NCI-H1694 treated with DMSO at 0.1 percent for 48 hours (cell line): ENCODE measurements around the gene HSPB9.

Experiments used
- DNase-seq: peaks from one replicate; lab custom pipeline; 2025; lab: John Stamatoyannopoulos, UW

HSPB9 gene

DNA sequence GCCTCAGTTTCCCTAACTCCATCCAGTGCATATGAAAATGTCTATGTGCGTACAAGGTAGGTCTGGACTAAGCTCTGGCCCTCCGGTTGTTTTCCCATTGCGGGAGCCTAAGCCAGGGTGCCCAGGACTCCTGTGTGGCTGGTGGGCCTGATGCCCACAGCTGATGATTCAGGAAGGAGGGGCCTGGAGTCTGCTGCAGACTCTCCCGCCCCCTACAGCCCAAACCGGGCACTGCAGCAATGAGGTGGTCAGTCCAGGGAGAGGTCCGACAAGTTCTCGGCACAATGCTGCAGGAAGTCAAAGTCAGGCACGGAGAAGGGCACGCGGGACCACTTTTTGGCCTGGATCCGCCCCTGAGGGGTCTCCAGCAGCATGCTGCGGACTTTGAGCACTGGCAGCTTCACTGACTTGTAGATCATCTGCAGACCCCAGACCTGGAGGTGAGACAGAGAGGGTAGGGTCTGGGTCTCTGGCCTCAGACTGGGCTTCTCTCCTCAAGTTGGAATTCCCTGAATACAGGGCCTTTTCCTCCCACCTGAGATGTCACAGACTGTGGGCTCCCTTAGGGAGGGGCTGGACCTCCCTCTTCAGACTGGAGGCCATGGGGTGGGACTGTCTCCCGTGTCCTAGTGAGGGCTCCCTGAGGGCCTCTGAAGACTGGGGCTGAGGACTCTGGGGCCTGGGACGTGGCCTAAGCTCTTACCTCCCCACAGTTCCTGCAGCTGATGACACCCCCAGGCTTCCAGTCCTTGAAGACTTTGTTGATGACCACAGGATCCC lies 20.9 kb upstream of the HSPB9 start:
- DNase-seq = peak; percentile 53

DNA sequence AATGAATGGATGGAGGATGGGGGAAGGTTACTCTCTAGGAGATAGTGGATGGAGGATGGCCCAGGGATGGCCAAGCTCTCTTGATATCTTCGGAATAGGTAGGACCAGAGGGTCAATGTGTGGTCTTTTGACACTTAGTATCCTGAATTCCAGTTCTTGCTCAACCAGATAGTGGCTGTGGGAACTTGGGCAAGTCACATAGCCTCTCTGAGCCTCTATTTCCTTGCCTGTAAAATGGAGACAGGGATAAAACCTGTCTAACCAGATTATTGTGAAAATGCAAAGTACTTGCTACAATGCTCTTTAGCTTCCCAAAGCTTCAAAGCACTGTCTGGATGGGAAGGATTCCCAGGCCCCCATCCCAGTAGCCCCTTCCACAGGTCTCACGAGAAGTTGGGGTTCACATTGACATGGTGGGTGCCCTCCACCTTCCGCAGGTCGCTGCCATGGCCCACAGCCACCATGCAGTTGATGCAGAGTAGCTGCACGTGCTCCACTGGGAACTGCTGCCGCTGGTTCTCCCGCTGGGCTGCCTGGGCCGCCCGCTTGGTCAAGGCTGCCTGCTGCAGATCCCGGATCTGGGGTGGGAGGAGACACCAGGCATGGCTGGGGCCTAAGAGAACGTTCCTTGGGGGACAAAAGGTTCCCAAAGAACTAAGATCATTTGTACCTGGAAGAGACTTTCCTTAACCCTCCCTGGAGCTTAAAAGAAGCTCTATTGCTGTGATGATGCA lies 19.2 kb upstream of the HSPB9 start:
- no peak for DNase-seq

DNA sequence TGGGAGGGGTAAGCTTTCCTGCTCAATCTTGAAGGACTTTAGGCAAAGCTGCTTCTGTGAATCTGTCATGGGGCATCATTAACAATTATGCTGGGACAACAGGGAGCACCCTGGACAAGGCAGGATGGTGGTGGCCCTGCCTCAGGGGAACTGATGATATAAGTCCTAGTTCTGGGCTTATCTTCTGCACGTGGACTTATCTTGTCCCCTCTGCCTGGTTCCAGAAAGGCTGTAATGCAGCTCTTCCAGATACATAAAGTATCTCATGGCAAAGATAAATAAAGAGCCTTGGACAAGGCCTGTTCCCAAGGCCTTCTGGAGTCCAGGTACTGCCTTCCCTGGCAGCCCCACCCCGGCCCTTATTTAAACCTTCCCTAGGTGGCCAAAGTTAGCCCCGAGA lies 18.3 kb upstream of the HSPB9 start:
- DNase-seq = no peak

GRCh38 chr17:42106009-42106408 lies 16.6 kb upstream of the HSPB9 start:
- DNase-seq = no peak

- DNase-seq = no peak
Observed at GRCh38 chr17:42107124-42107523, 15.5 kb upstream of the HSPB9 start.

DNA sequence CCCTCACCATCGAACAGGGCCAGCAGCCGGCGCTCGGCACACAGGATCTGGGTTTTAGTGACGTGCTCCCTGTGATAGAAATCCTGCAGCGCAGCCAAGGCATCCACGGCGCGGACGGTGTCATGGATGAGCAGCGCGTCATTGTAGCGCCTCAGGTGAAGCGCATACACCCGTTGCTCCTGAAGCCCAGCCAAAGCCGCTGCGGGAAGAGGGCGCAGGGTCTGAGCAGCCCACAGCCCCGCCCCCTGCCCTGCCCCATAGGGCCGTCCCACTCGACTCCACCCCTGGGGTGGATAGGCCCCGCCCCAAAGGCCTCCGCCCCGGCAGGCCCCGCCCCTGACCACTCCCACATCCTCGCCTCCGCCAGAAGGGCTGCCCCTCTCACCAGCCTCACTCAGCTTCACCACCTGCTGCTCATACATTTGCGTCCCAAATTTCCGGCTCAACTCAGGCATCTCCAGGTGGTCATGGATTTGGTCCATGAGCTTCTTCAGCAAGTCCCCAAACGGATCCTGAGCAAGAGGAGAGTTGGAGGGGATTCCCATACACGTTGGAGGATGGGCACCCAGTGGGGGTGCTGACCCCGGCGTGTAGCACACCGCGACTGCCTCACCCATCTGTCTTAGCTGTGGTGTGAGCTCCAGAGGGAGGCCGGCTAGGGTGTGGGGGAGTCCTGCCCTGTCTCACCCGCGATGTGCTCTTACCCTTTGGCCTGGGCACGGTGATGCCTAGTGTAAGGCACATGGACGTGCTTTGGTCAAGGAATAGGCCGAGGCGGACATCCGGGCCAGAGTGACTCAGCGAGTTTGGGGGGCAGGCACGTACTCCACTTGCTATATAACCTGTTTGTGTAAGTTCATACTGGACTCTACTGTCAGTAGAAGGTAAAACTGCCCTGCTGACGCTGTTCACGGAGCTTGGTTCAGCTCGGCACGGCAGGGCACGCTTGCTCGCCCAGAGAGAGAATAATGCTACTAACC lies 14.7 kb upstream of the HSPB9 start:
- DNase-seq = peak; percentile 87

DNA sequence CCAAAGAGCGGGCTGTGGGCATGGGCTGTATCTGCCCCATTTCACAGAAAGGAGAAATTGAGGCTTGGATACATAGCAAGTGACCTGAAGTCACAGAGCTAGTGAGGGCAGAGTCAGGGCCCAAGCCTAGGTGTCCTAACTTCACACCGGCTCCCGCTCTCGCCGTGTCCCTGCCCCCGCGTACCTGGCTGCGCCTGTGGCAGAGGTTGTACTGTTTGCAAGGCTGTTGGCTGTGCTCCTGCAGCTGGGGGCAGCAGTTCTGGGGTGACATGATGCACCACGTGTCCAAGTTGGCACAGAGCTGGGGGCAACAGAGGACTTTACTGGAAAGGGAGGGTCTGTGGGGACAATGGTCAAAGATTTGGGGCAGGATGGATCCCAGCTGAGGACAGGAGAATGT lies 13.5 kb upstream of the HSPB9 start:
- no peak for DNase-seq

GRCh38 chr17:42110301-42111264 lies 12.0 kb upstream of the HSPB9 start:
- DNase-seq = no peak

DNA sequence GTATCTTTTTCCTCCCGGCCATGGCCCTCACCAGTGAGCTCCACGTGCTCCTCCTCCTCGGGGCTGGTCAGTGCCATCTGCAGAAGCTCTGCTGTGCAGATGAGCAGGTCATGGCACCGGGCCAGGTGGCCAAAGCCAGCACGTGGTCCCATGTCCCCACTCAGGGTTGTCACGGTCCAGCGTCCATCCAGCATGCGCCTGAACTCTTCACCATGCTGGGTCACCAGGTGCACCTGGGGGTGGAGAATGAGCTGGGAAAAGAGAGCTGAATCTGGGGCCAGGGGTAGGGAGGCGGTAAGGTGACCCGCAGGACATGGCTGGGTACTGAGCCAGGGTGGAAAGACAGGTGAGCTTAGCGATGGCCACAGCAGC lies 11.4 kb upstream of the HSPB9 start:
- DNase-seq = no peak

DNA sequence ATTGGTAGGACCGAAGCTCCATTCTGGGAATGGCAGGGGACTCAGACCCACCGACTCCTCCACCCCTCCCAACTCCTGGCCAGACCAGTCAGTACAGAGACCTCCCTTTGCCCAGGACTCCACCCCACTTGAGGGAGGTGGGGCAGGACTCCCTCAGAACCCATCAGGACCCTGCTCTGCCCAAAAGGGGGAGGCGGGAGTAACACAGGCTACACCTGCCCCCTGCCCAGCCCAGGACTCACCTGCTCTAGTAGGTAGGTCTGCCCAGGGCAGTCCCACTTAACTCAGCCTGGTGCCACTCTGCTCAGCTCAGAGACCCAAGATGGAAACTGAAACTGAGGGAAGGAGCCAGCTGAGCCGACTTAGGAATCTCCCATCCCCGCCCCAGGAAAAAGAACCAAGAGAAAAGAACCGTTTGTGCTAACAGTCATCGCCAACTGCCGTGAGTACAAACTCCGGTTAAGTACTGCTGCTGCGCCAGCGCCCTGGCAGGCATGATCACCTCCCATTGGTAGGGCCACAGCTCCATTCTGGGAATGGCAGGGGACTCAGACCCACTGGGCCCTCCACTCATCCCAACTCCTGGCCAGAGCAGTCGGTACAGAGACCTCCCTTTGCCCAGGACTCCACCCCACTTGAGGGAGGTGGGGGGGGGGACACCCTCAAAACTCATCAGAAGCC lies 10.6 kb upstream of the HSPB9 start:
- no peak for DNase-seq

- DNase-seq = no peak
Observed at GRCh38 chr17:42112552-42113176, 9.9 kb upstream of the HSPB9 start, which contains the start of gene DHX58. Gene DHX58 (minus strand): TSS chr17:42112714. CDS start chr17:42111892, 822 bp downstream.

DNA sequence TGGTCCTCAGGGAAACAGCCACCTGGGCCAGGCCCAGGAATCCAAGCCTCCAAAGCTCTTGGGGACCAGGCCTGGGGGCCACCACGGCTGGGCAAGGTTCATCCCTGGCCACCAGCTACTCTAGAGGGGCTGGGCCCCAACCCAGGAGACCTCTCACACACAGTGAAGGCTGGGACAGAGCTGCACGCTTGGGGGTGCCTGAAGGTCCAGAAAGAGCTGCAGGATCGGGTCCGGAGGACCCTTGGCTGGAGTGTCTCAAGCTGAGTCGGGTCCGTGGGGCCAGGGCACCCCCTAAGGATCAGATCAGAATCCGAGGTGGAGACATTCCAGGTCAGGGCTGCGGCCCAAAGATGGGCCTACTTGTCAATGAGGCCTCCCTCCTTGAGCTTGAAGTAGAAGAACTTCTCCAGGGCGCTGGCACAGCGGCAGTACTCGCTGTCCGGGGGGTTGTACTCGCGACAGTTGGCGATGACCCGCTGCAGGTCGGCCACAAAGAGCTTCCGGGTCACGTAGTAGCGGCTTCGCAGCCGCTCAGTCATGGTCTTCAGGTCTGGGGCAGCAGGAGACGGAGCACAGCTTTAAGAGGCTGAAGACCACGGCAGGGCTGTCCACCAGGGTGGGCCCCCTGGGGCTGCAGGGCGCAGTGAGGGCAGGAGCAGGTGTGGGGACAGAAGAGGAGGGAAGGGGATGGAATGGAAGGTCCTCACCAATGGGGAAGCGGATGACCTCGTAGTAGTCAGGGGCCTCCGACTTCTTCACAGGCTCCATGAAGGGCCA lies 9.1 kb upstream of the HSPB9 start:
- DNase-seq = no peak

GRCh38 chr17:42114118-42114517 lies 8.5 kb upstream of the HSPB9 start:
- DNase-seq = no peak

- peak; percentile 77 for DNase-seq
Observed at GRCh38 chr17:42116705-42117396, 5.8 kb upstream of the HSPB9 start.

GRCh38 chr17:42117397-42118125 lies 5.0 kb upstream of the HSPB9 start:
- no peak for DNase-seq

DNA sequence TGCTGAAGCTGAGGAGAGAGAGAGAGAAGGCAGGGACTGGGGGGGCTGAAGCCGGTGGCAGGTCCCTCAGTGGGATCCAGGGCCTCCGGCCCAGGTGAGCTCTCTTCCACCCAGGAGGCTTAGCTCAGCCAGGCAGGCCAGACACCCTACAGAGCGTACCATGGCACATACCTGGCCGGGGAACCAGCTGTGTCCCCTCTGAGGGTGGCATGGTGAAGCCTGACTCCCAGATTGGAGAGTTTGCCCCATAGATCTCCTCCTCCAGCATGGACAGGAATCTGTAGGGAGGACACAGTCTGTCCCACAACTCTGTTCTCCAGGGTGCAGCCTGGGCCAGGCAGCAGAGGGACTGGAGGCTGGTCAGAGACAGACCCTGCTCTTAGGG lies 4.5 kb upstream of the HSPB9 start:
- no peak for DNase-seq

- no peak for DNase-seq
Observed at GRCh38 chr17:42118545-42118944, 4.1 kb upstream of the HSPB9 start.

DNA sequence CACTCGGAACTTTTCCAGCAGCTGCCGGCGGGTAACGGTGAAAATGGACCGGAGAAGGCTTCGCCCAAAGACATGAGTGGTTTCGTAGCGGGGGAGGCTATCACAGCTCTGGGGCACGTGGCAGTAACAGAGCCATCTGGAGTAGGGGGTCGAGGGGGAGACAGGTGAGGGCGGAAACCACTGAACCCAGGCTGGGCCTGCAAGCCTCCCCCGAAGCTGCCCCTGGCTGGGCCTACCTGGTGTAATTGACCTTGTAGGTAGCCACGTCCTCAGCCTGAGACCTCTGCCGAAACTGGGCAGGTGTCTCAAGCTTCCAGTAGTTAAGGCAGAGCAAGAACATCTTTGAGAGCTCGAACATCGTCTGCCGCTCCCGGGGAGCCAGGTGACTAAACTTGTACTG lies 3.3 kb upstream of the HSPB9 start:
- DNase-seq = no peak
